K562 (cell line): ENCODE results near the gene TFCP2. TPM values are rescaled to one million over a fixed set of nuclear protein-coding genes. Genes with fewer than 3 reads are reported as not detected.

ENCODE experiments used
- ARID3B ChIP-seq: fragments of 250-450 bp; sonication (Bioruptor Pico); IDR thresholded peaks from 2 replicates; pipeline ENCODE4 v1.4.0; 2020; ENCODE audit warnings: borderline replicate concordance
- BHLHE40 ChIP-seq: IDR thresholded peaks from 2 replicates; pipeline ENCODE4 v1.6.1; 2011; ENCODE audit warnings: low read length, improper control_type of control experiment
- CREM ChIP-seq: IDR thresholded peaks from 2 replicates; pipeline ENCODE4 v1.6.1; 2014; ENCODE audit warnings: antibody characterized with exemption, low read depth
- GTF2E2 ChIP-seq: fragments of 200-800 bp; sonication (Bioruptor generic); IDR thresholded peaks from 2 replicates; pipeline ENCODE4 v1.6.1; 2016; ENCODE audit warnings: missing genetic modification characterization, missing compliant biosample characterization
- HNRNPL ChIP-seq: fragments of 200-400 bp; formaldehyde crosslinking; IDR thresholded peaks from 2 replicates; pipeline ENCODE4 v1.6.1; 2017; ENCODE audit warnings: low read depth, mild to moderate bottlenecking, low read length
- IFI16 ChIP-seq: fragments of 250-450 bp; sonication (Bioruptor Pico); IDR thresholded peaks from 2 replicates; pipeline ENCODE4 v2.1.2; 2022; ENCODE audit warnings: mild to moderate bottlenecking, inconsistent platforms
- IRF9 ChIP-seq: fragments of 450-650 bp; IDR thresholded peaks from 2 replicates; pipeline ENCODE4 v1.6.1; 2016; ENCODE audit warnings: missing biosample characterization, missing genetic modification characterization
- MCM2 ChIP-seq: fragments of 450-650 bp; IDR thresholded peaks from 2 replicates; pipeline ENCODE4 v1.6.1; 2017; ENCODE audit warnings: low read depth, mild to moderate bottlenecking
- NFE2 ChIP-seq: IDR thresholded peaks from 2 replicates; pipeline ENCODE4 v1.6.1; 2014; ENCODE audit warnings: antibody characterized with exemption, low read depth
- NONO ChIP-seq, 2 experiments: fragments of 200-400 bp in 1 of 2; fragments of 450-650 bp in 1 of 2; formaldehyde crosslinking in 1 of 2; IDR thresholded peaks; 2 replicates each; pipeline ENCODE4 v1.6.1; 2017; ENCODE audit warnings: low read depth in 2 of 2, mild to moderate bottlenecking in 2 of 2, moderate library complexity in 2 of 2, low read length in 1 of 2
- POLR3A ChIP-seq: IDR thresholded peaks from 2 replicates; pipeline ENCODE4 v1.6.1; 2011; ENCODE audit warnings: borderline replicate concordance, mild to moderate bottlenecking, moderate library complexity; ENCODE audit not compliant: insufficient read length, insufficient read depth; ENCODE audit errors: extremely low read depth
- RBM39 ChIP-seq: fragments of 200-400 bp; formaldehyde crosslinking; optimal IDR thresholded peaks from 2 replicates; pipeline ENCODE3; 2018; ENCODE audit warnings: low read depth, low read length
- TEAD2 ChIP-seq: fragments of 450-650 bp; IDR thresholded peaks from 2 replicates; pipeline ENCODE4 v1.6.1; 2016; ENCODE audit warnings: missing genetic modification characterization, control low read depth, missing compliant biosample characterization
- ZBTB1 ChIP-seq: sonication (generic); formaldehyde crosslinking; IDR thresholded peaks from 2 replicates; pipeline ENCODE4 v1.8.1; 2023; ENCODE audit warnings: missing genetic modification reagents, low read depth, mild to moderate bottlenecking, borderline replicate concordance
- ZFP1 ChIP-seq: fragments of 450-650 bp; formaldehyde crosslinking; IDR thresholded peaks from 2 replicates; pipeline ENCODE4 v1.4.0; 2020; ENCODE audit warnings: mild to moderate bottlenecking, mixed read lengths
- ZNF431 ChIP-seq: sonication (generic); formaldehyde crosslinking; IDR thresholded peaks from 2 replicates; pipeline ENCODE4 v1.8.0; 2022; ENCODE audit warnings: mild to moderate bottlenecking, missing genetic modification reagents
- ZNF764 ChIP-seq: fragments of 250-450 bp; sonication (Bioruptor Pico); IDR thresholded peaks from 2 replicates; pipeline ENCODE4 v1.4.0; 2020; ENCODE audit warnings: low read depth, mild to moderate bottlenecking, moderate library complexity
- ZNF785 ChIP-seq: fragments of 250-450 bp; sonication (Bioruptor Pico); IDR thresholded peaks from 2 replicates; pipeline ENCODE4 v1.4.0; 2020; ENCODE audit warnings: mild to moderate bottlenecking
- polyA plus RNA-seq, 8 experiments: library from polyadenylated mRNA; depleted of rRNA in 4 of 8; stranded (reverse) in 5 of 8; unstranded in 3 of 8; fragments of >200 nt; fragmentation: Nextera tagmentation in 2 of 8; fragmentation: Illumina TruSeq in 1 of 8; extraction: Ambion mirVana in 2 of 8; extraction: Trizol in 1 of 8; gene quantifications; 2 replicates each; pipeline versions ENCODE4 v1.2.1 to v1.2.3, GENCODE V29; 2011 to 2014; ENCODE audit warnings: inconsistent platforms in 1 of 8, missing spikeins in 1 of 8
- total RNA-seq, 7 experiments: library from RNA; depleted of rRNA in 6 of 7; stranded (reverse); fragments of >200 nt in 6 of 7; fragmentation: Illumina TruSeq in 2 of 7; extraction: Trizol in 2 of 7; gene quantifications; 2 replicates each; pipeline versions ENCODE4 v1.2.1 to v1.2.3, GENCODE V29; 2011 to 2021; ENCODE audit warnings: low replicate concordance in 1 of 7
- TF ChIP-seq, protein P1 (sequence below): fragments of 450-650 bp; IDR thresholded peaks from 2 replicates; pipeline ENCODE4 v1.6.1; 2017; ENCODE audit warnings: antibody characterized with exemption, mild to moderate bottlenecking
- TF ChIP-seq, protein P2 (sequence below): fragments of 250-450 bp; sonication (Bioruptor Pico); IDR thresholded peaks from 2 replicates; pipeline ENCODE4 v1.4.0; 2020; ENCODE audit warnings: mild to moderate bottlenecking

The TFCP2 gene
- total and polyA plus RNA-seq, 9 of the 15 experiments (the other 6 are each of a cell fraction or from before 2014, with no cell fraction given): 8.0 to 38.9 (median 19.3) TPM

DNA sequence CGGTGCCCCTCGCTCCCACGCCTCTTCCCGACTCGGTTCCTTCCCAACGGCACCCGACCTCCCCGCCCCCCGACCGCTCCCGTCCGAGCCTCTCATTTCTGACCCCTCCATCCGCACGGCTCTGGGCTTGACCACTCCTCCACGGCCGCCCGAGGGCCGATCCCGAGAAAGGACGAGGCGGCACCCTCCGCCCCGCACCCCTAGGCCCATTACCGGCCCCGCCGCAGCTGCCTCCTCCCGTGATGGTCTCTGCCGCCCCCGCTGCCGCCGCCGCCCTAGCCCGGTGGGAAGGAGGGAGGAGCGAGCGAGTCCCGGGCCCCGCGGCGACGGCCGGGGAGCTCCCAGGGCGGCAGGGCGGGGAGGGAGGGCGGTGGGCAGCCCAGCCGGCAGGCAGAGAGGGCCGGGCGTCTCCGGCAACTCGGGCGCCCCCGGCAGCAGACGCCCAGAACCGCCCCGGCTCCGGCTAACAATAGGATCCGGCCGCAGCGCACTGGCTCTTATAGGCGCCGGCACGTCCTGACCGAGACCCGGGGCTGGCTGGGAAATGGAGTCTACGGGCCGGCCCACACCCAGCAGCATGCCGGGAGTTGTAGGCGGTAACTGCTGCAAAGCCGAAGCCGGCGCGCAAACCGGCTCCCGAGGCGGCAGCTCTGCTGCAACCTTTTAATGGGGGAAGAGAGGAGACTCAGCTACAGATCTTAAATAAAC, 89.7 kb downstream of the TFCP2 start, which contains the start of gene CSRNP2 (continued):
- no peak for TF ChIP-seq IFI16 (CRISPR knock-in tag)
- TF ChIP-seq MCM2: no peak
- TF ChIP-seq HNRNPL: peak; percentile 85; the same call in 1 of the 2 replicates
- TF ChIP-seq POLR3A: no peak
- TF ChIP-seq ZFP1 (CRISPR knock-in tag): no peak
- TF ChIP-seq, protein P1, sequence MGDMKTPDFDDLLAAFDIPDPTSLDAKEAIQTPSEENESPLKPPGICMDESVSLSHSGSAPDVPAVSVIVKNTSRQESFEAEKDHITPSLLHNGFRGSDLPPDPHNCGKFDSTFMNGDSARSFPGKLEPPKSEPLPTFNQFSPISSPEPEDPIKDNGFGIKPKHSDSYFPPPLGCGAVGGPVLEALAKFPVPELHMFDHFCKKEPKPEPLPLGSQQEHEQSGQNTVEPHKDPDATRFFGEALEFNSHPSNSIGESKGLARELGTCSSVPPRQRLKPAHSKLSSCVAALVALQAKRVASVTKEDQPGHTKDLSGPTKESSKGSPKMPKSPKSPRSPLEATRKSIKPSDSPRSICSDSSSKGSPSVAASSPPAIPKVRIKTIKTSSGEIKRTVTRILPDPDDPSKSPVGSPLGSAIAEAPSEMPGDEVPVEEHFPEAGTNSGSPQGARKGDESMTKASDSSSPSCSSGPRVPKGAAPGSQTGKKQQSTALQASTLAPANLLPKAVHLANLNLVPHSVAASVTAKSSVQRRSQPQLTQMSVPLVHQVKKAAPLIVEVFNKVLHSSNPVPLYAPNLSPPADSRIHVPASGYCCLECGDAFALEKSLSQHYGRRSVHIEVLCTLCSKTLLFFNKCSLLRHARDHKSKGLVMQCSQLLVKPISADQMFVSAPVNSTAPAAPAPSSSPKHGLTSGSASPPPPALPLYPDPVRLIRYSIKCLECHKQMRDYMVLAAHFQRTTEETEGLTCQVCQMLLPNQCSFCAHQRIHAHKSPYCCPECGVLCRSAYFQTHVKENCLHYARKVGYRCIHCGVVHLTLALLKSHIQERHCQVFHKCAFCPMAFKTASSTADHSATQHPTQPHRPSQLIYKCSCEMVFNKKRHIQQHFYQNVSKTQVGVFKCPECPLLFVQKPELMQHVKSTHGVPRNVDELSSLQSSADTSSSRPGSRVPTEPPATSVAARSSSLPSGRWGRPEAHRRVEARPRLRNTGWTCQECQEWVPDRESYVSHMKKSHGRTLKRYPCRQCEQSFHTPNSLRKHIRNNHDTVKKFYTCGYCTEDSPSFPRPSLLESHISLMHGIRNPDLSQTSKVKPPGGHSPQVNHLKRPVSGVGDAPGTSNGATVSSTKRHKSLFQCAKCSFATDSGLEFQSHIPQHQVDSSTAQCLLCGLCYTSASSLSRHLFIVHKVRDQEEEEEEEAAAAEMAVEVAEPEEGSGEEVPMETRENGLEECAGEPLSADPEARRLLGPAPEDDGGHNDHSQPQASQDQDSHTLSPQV: peak; percentile 81
- TF ChIP-seq, protein P2, sequence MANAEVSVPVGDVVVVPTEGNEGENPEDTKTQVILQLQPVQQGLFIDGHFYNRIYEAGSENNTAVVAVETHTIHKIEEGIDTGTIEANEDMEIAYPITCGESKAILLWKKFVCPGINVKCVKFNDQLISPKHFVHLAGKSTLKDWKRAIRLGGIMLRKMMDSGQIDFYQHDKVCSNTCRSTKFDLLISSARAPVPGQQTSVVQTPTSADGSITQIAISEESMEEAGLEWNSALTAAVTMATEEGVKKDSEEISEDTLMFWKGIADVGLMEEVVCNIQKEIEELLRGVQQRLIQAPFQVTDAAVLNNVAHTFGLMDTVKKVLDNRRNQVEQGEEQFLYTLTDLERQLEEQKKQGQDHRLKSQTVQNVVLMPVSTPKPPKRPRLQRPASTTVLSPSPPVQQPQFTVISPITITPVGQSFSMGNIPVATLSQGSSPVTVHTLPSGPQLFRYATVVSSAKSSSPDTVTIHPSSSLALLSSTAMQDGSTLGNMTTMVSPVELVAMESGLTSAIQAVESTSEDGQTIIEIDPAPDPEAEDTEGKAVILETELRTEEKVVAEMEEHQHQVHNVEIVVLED: peak; percentile 93
- peak; percentile 93 to 100 for TF ChIP-seq NONO (IDR thresholded peaks at IDR 0.05; ENCODE audit: low read depth in 2 of 2, low read length in 1 of 2)
- peak; percentile 82 for TF ChIP-seq CREM
- no peak for TF ChIP-seq NFE2
- TF ChIP-seq RBM39: no peak
- TF ChIP-seq ZNF785 (CRISPR knock-in tag): no peak
- TF ChIP-seq TEAD2 (tag): no peak
- TF ChIP-seq ZBTB1 (CRISPR knock-in tag): no peak; the same call in 1 of the 2 replicates
- no peak for TF ChIP-seq ZNF431
- peak; percentile 89 for TF ChIP-seq GTF2E2
- TF ChIP-seq BHLHE40: peak; percentile 68
- no peak for TF ChIP-seq ARID3B (CRISPR knock-in tag)
- TF ChIP-seq IRF9 (tag): no peak
- no peak for TF ChIP-seq ZNF764 (CRISPR knock-in tag)
